Spinal cord (tissue), 10 donors: ENCODE data around the gene GNAS-AS1. TPM values are rescaled to one million over a fixed set of nuclear protein-coding genes. Genes with fewer than 3 reads are reported as not detected.

ENCODE experiments used
- DNase-seq, 6 donors: peaks; one replicate each; pipeline versions ENCODE4 v3.0.0 to v3.0.0-alpha.2; 2013 to 2015; ENCODE audit warnings: low spot score in 6 of 6, low read depth in 4 of 6
- H3K27ac ChIP-seq: one replicate; pipeline ENCODE4 v1.5.1; 2013; ENCODE audit warnings: low read depth, low read length, control low read depth
- H3K27me3 ChIP-seq: one replicate; pipeline ENCODE4 v1.6.1; 2013; ENCODE audit warnings: low read length; ENCODE audit not compliant: control insufficient read depth, insufficient read depth
- H3K36me3 ChIP-seq: one replicate; pipeline ENCODE4 v1.6.1; 2013; ENCODE audit warnings: low read length; ENCODE audit not compliant: control insufficient read depth, insufficient read depth
- H3K4me1 ChIP-seq: one replicate; pipeline ENCODE4 v1.6.1; 2013; ENCODE audit warnings: low read length; ENCODE audit not compliant: control insufficient read depth, insufficient read depth
- H3K4me3 ChIP-seq: one replicate; pipeline ENCODE4 v1.5.1; 2013; ENCODE audit warnings: low read depth, low read length, control low read depth
- H3K9me3 ChIP-seq: one replicate; pipeline ENCODE4 v1.6.1; 2013; ENCODE audit warnings: low read length; ENCODE audit not compliant: control insufficient read depth, insufficient read depth
- WGBS: methylation state at CpG from one replicate; pipeline ENCODE4 v1.1.5; 2013; ENCODE audit warnings: missing lambda C conversion rate; ENCODE audit not compliant: insufficient coverage; 5-methylcytosine and 5-hydroxymethylcytosine counted together
- polyA plus RNA-seq, 2 donors: library from polyadenylated mRNA; unstranded; fragments of 120-200 nt; gene quantifications; one replicate each; pipeline ENCODE4 v1.2.1, GENCODE V29; 2013; ENCODE audit not compliant: insufficient read length in 2 of 2
- total RNA-seq, 2 donors: library from RNA; depleted of rRNA in 1 of 2; stranded (reverse); fragments of 120-200 nt in 1 of 2; fragments of >200 nt in 1 of 2; gene quantifications; one replicate each; pipeline versions ENCODE4 v1.2.3 to v1.2.4, GENCODE V29; 2013 to 2014
- donor health status: healthy.

The GNAS-AS1 gene
- total and polyA plus RNA-seq, 4 donors: 0.30 to 1.2 (median 0.84) TPM

GRCh38 chr20:58852543-58853271 is 2.0 kb upstream of the GNAS-AS1 start, which contains the start of gene GNAS:
Gene GNAS, plus strand, starts transcription at chr20:58852716.
- DNase-seq: peak in 2 of 6 donors; percentile 82 to 84
- peaks cover 49% of the 10 kb centered on the region for H3K4me1 ChIP-seq
- peak within 1 kb of the TSS; percentile 29 for H3K4me3 ChIP-seq
- H3K27ac ChIP-seq: no peak within 1 kb of the TSS
- no peaks in the 10 kb centered on the region for H3K9me3 ChIP-seq
- no peaks in the 10 kb centered on the region for H3K36me3 ChIP-seq
- peaks cover 57% of the 10 kb centered on the region for H3K27me3 ChIP-seq
- 47% methylated on average over 29 of the region's 35 CpGs for WGBS

GRCh38 chr20:58851969-58852458 is 1.3 kb upstream of the GNAS-AS1 start:
- peaks cover 51% of the 10 kb centered on the region for H3K27me3 ChIP-seq
- 48% methylated on average over 12 of the region's 23 CpGs for WGBS
- H3K4me3 ChIP-seq: peak overlapping the region; percentile 29
- peaks cover 49% of the 10 kb centered on the region for H3K4me1 ChIP-seq
- no peak for DNase-seq
- no peaks in the 10 kb centered on the region for H3K9me3 ChIP-seq
- no peaks in the 10 kb centered on the region for H3K36me3 ChIP-seq
- no peak overlapping the region for H3K27ac ChIP-seq

DNA sequence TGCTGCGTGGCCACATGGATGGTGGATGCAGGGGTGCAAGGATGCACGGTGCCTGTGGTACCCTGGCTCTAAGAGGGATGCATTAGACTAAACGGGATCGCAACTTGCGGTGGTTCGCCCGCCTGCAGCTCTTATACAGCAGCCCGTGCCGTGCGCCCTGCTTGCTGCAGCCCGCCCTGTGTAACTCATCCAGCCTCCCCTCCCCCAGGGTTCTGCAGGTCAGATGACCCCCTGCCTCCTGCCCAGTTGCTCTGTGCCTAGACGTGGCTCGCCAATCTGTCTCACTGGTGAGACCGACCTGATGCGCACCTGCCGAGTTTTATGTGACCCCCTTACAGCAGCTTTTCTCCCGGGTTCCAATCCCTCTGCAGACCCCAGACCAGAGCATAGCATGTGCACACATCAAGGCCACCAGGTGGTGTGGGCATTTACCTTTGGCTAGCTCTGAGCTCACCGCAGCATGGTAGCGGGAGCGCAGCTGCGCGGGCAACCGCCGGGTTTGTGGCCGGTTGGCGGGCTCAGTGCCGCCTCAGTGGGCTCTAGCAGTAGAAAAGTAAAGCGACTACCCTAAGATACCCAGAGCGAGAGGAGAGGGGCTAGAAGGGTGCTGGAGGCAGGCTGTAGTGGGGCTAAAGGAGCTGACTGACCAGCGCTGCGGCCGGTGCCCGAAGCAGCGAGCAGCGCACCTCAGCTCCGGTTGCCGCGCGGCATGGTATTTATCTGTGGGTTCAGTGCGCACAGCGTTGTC is 693 bp upstream of the GNAS-AS1 start:
- peaks cover 46% of the 10 kb centered on the region for H3K27me3 ChIP-seq
- no peaks in the 10 kb centered on the region for H3K36me3 ChIP-seq
- H3K27ac ChIP-seq: no peak overlapping the region
- H3K9me3 ChIP-seq: no peaks in the 10 kb centered on the region
- peaks cover 49% of the 10 kb centered on the region for H3K4me1 ChIP-seq
- peak overlapping the region; percentile 64 for H3K4me3 ChIP-seq
- DNase-seq: no peak
- WGBS: 41% methylated on average over 37 of the region's 41 CpGs

GRCh38 chr20:58847463-58847862 is 3.2 kb downstream of the GNAS-AS1 start:
- no peaks in the 10 kb centered on the region for H3K36me3 ChIP-seq
- no peak overlapping the region for H3K27ac ChIP-seq
- no CpG with 5 or more reads among the region's 2 CpGs for WGBS
- H3K9me3 ChIP-seq: no peaks in the 10 kb centered on the region
- peaks cover 22% of the 10 kb centered on the region for H3K4me1 ChIP-seq
- H3K4me3 ChIP-seq: no peak overlapping the region
- H3K27me3 ChIP-seq: peaks cover 28% of the 10 kb centered on the region
- DNase-seq: no peak

DNA sequence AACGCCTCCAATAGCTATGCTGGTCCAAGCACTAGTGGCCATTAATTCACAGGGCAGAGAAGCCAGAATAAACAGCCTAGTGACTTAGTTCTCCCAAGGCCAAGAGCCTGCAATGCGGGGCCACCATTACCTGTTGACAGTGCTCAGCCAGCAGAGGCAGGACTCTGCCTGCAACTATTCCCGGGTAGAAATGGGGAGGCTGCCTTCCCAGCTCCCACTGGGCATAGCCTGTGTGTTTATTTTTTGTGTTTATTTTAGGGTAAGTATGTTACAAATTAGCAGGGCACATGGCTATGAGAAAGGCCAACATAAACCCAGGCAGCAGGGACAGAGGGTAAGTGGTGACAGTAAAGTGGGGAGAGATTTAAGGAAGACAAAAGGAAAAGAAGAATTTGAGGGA is 5.0 kb downstream of the GNAS-AS1 start:
- DNase-seq: no peak
- Histone ChIP-seq H3K9me3 (no peaks in the 10 kb centered on the region), H3K4me1 (peaks cover 9% of the 10 kb centered on the region), H3K4me3 (no peak overlapping the region), H3K27ac (no peak overlapping the region), H3K27me3 (peaks cover 33% of the 10 kb centered on the region), H3K36me3 (peaks cover 14% of the 10 kb centered on the region)
- 76% methylated on average over 3 of the region's 3 CpGs for WGBS

- Histone ChIP-seq H3K27me3 (peaks cover 49% of the 10 kb centered on the region), H3K4me3 (no peak overlapping the region), H3K27ac (no peak overlapping the region), H3K4me1 (peaks cover 17% of the 10 kb centered on the region), H3K9me3 (no peaks in the 10 kb centered on the region), H3K36me3 (peaks cover 27% of the 10 kb centered on the region)
- 29% methylated on average over 4 of the region's 6 CpGs for WGBS
- DNase-seq: no peak
Measured at GRCh38 chr20:58843128-58843556, 7.6 kb downstream of the GNAS-AS1 start.

- Histone ChIP-seq H3K9me3 (no peaks in the 10 kb centered on the region), H3K4me1 (peaks cover 16% of the 10 kb centered on the region), H3K4me3 (no peak overlapping the region), H3K27me3 (peaks cover 49% of the 10 kb centered on the region), H3K36me3 (peaks cover 27% of the 10 kb centered on the region), H3K27ac (no peak overlapping the region)
- DNase-seq: no peak
- WGBS: 40% methylated on average over 10 of the region's 20 CpGs
Measured at GRCh38 chr20:58842276-58842675, 8.4 kb downstream of the GNAS-AS1 start.

DNA sequence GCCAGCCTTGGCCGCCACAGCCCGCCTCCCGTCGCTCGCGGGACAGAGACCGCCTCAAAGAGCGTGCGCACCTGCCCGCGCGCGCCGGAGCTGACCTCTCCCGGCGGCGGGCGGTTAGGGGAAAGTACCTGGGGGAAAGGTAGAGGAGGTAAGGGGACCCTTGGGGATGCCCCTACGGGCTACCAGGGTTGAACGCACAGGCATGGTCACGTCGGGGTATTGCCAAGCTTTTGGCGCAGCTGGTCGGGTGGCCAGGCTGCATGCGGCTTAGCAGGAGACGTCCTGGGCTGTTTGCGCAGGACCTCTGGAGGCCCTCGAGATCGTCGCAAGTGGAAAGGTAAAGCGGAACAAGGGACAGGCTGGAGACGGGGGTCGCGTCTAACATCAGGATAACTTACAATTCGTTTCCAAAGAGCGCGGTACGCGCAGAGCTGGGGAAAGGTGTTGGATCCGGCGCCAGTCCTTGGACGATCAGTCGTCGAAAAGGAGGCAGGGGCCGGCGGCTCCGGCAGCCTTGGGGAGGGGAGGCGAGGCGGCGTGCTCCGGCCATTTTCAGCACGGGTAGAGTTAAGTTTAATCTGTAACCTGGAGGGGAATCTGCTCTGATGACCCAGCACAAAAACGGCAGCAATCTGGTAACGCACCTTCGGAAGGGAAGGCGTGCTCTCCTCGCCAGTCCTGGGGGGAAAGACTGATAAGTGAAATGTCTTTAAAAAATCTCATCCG is 9.0 kb downstream of the GNAS-AS1 start:
- Histone ChIP-seq H3K4me3 (no peak overlapping the region), H3K27ac (no peak overlapping the region), H3K36me3 (peaks cover 27% of the 10 kb centered on the region), H3K27me3 (peaks cover 49% of the 10 kb centered on the region), H3K4me1 (peaks cover 16% of the 10 kb centered on the region), H3K9me3 (no peaks in the 10 kb centered on the region)
- no peak for DNase-seq
- WGBS: 46% methylated on average over 58 of the region's 58 CpGs

DNA sequence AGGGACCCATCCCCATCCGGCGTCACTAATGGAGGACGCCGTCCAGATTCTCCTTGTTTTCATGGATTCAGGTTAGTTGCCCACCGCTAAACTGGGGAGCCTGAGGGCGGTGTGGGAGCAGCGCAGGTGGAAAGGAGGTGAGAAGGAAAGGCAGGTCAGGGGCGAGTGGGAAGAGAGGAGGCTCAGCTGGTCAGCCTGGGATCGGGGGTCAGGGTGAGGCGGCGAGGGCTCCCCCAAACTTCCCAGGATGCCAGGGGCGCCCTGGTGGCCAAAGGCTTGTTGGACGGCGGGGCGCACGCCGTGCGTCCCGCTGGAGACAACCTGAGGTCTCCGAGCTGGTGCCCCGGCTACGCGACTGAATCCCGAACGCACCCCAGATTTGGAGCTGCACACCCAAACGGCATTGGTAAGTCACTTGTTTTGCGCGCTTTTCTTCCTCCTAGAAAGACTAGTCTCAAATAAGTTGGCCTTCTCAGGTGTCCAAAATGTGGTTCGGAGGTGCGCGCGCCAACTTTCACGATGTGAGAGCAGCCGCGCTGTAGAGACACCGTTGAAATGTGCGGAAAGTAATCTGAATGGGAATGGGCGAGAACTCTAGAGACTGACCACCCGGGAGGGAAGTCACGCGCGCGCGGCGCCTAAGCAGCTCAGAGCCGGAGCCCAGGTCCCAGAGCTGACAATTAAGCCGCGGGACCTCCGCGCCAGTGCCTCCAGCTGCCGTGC is 9.7 kb downstream of the GNAS-AS1 start:
- DNase-seq: no peak
- 47% methylated on average over 50 of the region's 51 CpGs for WGBS
- Histone ChIP-seq H3K4me3 (no peak overlapping the region), H3K9me3 (no peaks in the 10 kb centered on the region), H3K27ac (no peak overlapping the region), H3K27me3 (peaks cover 49% of the 10 kb centered on the region), H3K36me3 (peaks cover 27% of the 10 kb centered on the region), H3K4me1 (peaks cover 16% of the 10 kb centered on the region)
